Measurements from ENCODE around the gene C16orf87.

GRCh38 chr16:46777804-46778203 is 53.2 kb downstream of the C16orf87 start:
- TF ChIP-seq POLR2A (IDR thresholded peaks at IDR 0.05) (no peak), CTCF (IDR thresholded peaks at IDR 0.05) (no peak)

Measured in body of pancreas (tissue), 4 donors.